ENCODE results near the gene CAD.
A peak's percentile ranks its signal among the peaks of the same experiment; 100 is the strongest.

CAD gene

DNA sequence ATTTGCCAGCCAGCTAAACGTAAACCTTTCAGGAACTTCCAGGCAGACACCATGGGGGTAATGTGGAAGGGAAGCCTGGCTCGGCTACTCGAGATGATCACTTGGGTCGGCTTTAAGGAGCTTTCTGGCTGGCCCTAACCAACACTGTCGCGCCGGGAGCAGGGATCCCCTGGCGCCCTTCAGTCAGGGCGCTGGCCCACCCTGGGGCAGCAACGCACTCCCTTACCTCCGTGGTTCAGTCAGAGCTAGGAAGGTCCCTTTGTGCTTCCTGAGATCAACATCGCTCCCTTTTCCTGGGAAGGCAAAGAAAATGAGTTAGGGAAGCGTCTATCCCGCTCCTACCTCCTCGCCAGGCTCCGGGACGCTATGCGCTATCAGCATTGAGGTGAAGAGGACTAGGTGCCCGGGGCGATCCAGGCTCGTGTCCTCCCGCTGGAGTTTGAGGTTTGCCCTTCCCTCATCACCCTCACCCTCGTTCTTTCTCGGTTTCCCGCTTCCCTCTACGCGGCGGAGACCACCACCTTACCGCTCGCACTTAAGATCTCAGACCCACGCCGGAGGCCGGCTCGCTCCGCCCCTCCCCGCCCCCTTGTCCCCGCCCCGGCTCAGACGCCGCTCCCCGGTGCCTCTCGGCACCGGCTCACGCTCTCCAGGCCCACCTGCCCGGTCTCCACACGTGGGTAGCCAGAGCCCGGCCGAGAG, 5.8 kb upstream of the CAD start:
- Histone ChIP-seq H3K27me3 (ENCODE audit: insufficient read depth, low read length, poor library complexity, severe bottlenecking) (no peaks in the 10 kb centered on the region), H3K9ac (ENCODE audit: low read depth, low read length, poor library complexity, severe bottlenecking) (peak overlapping the region; percentile 95), H3K4me3 (ENCODE audit: low read length, poor library complexity, severe bottlenecking) (peak overlapping the region; percentile 88), H3F3A (ENCODE audit: low read depth) (no peaks in the 10 kb centered on the region), H3K9me3 (ENCODE audit: insufficient read depth, low read depth, low read length) (no peaks in the 10 kb centered on the region), H3K79me2 (ENCODE audit: insufficient read depth, low read length) (peaks cover 48% of the 10 kb centered on the region), H2AFZ (ENCODE audit: low read length) (peak overlapping the region; percentile 90), H3K36me3 (ENCODE audit: insufficient read depth, low read length) (peaks cover 5% of the 10 kb centered on the region; the same call in 1 of the 2 replicates), H3K9me2 (replicated peaks; ENCODE audit: low read depth, low read length) (no peaks in the 10 kb centered on the region), H3K4me2 (ENCODE audit: low read depth, low read length, poor library complexity, severe bottlenecking) (peak overlapping the region; percentile 85), H4K20me1 (ENCODE audit: insufficient read depth, low read length, poor library complexity, severe bottlenecking) (no peaks in the 10 kb centered on the region), H3K4me1 (ENCODE audit: insufficient read depth, low read length, poor library complexity, severe bottlenecking) (peaks cover 27% of the 10 kb centered on the region)
- TF ChIP-seq, protein P1, sequence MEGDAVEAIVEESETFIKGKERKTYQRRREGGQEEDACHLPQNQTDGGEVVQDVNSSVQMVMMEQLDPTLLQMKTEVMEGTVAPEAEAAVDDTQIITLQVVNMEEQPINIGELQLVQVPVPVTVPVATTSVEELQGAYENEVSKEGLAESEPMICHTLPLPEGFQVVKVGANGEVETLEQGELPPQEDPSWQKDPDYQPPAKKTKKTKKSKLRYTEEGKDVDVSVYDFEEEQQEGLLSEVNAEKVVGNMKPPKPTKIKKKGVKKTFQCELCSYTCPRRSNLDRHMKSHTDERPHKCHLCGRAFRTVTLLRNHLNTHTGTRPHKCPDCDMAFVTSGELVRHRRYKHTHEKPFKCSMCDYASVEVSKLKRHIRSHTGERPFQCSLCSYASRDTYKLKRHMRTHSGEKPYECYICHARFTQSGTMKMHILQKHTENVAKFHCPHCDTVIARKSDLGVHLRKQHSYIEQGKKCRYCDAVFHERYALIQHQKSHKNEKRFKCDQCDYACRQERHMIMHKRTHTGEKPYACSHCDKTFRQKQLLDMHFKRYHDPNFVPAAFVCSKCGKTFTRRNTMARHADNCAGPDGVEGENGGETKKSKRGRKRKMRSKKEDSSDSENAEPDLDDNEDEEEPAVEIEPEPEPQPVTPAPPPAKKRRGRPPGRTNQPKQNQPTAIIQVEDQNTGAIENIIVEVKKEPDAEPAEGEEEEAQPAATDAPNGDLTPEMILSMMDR (conservative IDR thresholded peaks at IDR 0.05; ENCODE audit: low read length) = no peak
- TF ChIP-seq EZH2phosphoT487 (IDR thresholded peaks at IDR 0.05; ENCODE audit: borderline replicate concordance) = no peak

DNA sequence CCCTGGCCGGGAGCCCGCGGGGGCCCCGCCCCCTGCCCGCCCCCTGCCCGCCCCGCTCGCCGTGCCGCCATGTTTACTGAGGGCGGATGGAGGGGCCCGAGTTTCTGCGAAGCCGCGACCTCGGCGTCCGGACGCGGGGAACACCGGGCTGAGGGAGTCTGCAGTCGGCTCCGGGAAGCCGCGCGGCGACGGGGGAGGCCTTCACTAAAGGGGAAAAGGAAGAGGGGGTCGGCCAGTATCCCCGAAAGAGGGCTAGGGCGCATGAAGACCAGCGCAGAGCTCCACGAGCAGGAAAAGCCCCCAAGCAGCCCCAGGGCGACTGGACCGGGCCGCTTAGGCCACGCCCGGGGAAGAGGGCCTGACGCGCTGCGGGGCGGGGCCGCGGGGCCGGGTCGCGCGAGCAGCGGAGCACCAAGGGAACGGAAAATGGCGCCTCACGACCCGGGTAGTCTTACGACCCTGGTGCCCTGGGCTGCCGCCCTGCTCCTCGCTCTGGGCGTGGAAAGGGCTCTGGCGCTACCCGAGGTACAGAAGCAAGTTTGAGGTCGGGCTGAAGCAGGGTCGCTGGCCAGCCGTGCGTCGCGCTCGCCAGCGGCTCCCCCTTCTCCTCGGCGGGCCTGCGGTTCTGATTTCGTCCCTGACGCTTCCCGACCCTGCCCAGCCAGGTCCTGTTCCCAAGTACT, 5.1 kb upstream of the CAD start, which contains the start of the genes ATRAID and SLC5A6:
Gene ATRAID, plus strand, starts transcription at position 99 of the 683 bp plus-strand sequence. Its CDS starts 328 bp downstream, at position 427.
Gene SLC5A6, minus strand, starts transcription at position 326 of the 683 bp plus-strand sequence. CDS start 4,618 bp downstream, outside the sequence.
- Histone ChIP-seq H3K4me1 (ENCODE audit: insufficient read depth, low read length, poor library complexity, severe bottlenecking) (peaks cover 34% of the 10 kb centered on the region), H3K27me3 (ENCODE audit: insufficient read depth, low read length, poor library complexity, severe bottlenecking) (no peaks in the 10 kb centered on the region), H4K20me1 (ENCODE audit: insufficient read depth, low read length, poor library complexity, severe bottlenecking) (no peaks in the 10 kb centered on the region), H3K4me3 (ENCODE audit: low read length, poor library complexity, severe bottlenecking) (peak within 1 kb of the TSS; percentile 88), H3F3A (ENCODE audit: low read depth) (no peaks in the 10 kb centered on the region), H3K4me2 (ENCODE audit: low read depth, low read length, poor library complexity, severe bottlenecking) (peak within 1 kb of the TSS; percentile 90), H3K9ac (ENCODE audit: low read depth, low read length, poor library complexity, severe bottlenecking) (peak within 1 kb of the TSS; percentile 95), H3K9me2 (replicated peaks; ENCODE audit: low read depth, low read length) (no peaks in the 10 kb centered on the region), H3K36me3 (ENCODE audit: insufficient read depth, low read length) (no peaks in the 10 kb centered on the region), H3K79me2 (ENCODE audit: insufficient read depth, low read length) (peaks cover 48% of the 10 kb centered on the region), H2AFZ (ENCODE audit: low read length) (peak within 1 kb of the TSS; percentile 90), H3K9me3 (ENCODE audit: insufficient read depth, low read depth, low read length) (no peaks in the 10 kb centered on the region)
- TF ChIP-seq, protein P1 (conservative IDR thresholded peaks at IDR 0.05; ENCODE audit: low read length) = no peak
- no peak for TF ChIP-seq EZH2phosphoT487 (IDR thresholded peaks at IDR 0.05; ENCODE audit: borderline replicate concordance)

DNA sequence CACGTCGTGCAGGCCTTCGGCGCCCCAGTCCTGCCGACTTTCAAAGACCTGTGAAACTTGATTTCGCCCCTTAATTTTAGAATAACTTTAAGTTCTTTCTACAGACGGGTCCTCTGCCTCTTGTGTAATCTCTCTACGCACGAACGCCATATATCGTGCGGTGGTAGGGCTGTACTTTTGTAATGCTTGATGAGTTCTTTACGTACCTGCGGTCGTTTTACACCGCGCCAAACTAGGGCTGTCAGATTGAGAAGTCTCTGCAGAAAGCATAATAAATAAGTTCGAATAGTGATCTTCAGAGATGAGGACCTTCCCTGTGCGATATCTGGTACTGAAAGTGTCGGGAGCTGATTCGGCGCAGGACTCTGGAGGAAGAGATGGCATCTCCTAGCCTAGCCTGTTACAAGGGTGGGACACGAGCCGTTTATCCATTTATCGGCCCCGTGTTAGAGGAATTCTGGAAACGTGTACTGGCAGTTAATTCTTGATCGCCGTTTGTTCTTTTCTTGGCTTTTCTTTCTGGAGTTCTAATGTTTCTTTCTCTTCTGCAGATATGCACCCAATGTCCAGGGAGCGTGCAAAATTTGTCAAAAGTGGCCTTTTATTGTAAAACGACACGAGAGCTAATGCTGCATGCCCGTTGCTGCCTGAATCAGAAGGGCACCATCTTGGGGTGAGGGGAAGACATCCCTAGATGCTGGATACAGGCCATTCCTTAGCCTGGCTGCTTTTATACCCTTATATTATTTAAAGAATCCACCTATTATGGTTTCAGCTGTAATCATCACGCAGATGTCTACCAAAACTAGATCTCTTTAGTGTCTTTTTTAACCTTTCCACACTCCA, 4.3 kb upstream of the CAD start:
- Histone ChIP-seq H3K9ac (ENCODE audit: low read depth, low read length, poor library complexity, severe bottlenecking) (peak overlapping the region; percentile 95), H3K27me3 (ENCODE audit: insufficient read depth, low read length, poor library complexity, severe bottlenecking) (no peaks in the 10 kb centered on the region), H3K4me1 (ENCODE audit: insufficient read depth, low read length, poor library complexity, severe bottlenecking) (peaks cover 35% of the 10 kb centered on the region), H4K20me1 (ENCODE audit: insufficient read depth, low read length, poor library complexity, severe bottlenecking) (no peaks in the 10 kb centered on the region), H3K4me3 (ENCODE audit: low read length, poor library complexity, severe bottlenecking) (peak overlapping the region; percentile 88), H3K9me3 (ENCODE audit: insufficient read depth, low read depth, low read length) (no peaks in the 10 kb centered on the region), H3K9me2 (replicated peaks; ENCODE audit: low read depth, low read length) (no peaks in the 10 kb centered on the region), H3K4me2 (ENCODE audit: low read depth, low read length, poor library complexity, severe bottlenecking) (peak overlapping the region; percentile 90), H3K36me3 (ENCODE audit: insufficient read depth, low read length) (no peaks in the 10 kb centered on the region), H3F3A (ENCODE audit: low read depth) (no peaks in the 10 kb centered on the region), H3K79me2 (ENCODE audit: insufficient read depth, low read length) (peaks cover 50% of the 10 kb centered on the region), H2AFZ (ENCODE audit: low read length) (peak overlapping the region; percentile 90)
- TF ChIP-seq EZH2phosphoT487 (IDR thresholded peaks at IDR 0.05; ENCODE audit: borderline replicate concordance) = no peak
- TF ChIP-seq, protein P1 (conservative IDR thresholded peaks at IDR 0.05; ENCODE audit: low read length) = no peak
